Measurements from ENCODE around the gene RETREG2.
A peak's percentile ranks its signal among the peaks of the same experiment; 100 is the strongest.

Gene RETREG2

DNA sequence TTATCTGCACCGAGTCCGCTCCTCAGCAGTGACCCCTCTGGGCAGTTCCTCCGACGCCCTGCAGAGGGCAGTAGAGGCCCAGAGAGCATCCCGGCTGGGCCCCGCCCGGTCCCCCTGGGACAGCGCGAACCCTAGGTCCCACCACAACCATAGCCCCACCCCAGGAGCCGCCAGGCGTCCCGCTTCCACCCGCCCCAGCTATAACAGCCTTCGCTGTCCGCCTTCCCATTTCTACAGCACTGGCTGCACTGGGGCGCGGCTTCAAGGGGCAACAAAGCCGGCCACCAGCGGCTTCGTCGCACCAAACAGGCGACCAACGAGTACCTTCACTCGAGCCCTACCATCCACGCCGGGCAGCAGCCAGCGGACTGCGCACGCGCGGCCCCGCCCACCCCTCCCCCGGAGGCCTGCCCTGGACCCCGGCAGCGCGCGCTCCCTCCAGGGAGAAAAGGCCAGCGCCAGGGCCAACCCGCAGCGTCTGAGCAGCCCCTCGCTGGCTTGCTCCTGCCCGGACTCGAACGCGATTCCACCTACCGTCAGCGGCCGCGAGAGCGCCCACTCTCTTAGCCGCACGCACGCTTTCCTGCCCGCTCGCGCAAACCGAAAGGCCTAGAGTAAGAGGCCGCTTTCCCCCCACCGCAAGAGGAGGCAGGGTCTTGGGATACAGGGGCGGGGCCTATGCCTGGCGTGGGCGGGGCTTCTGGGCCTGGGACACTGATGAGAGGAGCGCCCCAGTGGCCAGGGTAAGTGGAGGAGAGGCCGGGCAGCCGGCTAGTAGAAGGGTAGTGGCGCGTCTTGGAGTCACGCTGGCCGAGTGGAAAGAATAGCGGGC lies 17.7 kb upstream of the RETREG2 start, which contains the start of gene NHEJ1:
NHEJ1 (minus strand) TSS at position 630 of the 832 bp plus-strand sequence. CDS start 2,453 bp downstream, outside the sequence.
- ATAC-seq (ENCODE audit: low read depth) (peak; percentile 81), DNase-seq (ENCODE audit: low spot score in 2 of 2) (peak; percentile 96 to 99)
- H3K4me3 Mint-ChIP-seq, result peak within 1 kb of the TSS; percentile 94
- H3K27me3 Mint-ChIP-seq, result no peaks in the 10 kb centered on the region
- peaks cover 15% of the 10 kb centered on the region for H3K36me3 Mint-ChIP-seq
- no peaks in the 10 kb centered on the region for H3K9me3 Mint-ChIP-seq
- H3K4me1 Mint-ChIP-seq, result peaks cover 19% of the 10 kb centered on the region
- H3K27ac Mint-ChIP-seq, result peak within 1 kb of the TSS; percentile 86

DNA sequence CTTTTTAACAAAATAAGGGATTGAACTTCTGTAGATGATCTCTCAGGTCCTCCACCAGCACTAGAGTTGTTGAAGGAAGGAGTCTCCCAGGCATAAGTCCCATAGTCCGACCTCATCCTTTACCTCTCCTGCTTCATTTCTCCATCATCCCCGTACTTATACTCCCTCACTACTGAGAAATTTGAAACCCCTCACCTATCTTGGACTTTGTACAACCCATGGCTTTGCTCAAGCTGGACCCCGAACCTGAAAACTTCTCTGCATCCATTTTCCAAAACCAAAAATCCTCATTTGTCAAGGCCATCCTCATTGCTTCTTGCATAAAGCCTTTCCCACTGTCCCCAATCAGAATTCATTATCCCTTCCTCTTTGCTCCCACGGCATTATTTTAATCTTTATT lies 17.0 kb upstream of the RETREG2 start:
- DNase-seq (ENCODE audit: low spot score in 2 of 2) (no peak), ATAC-seq (ENCODE audit: low read depth) (no peak)
- Mint-ChIP-seq H3K4me3 (peak overlapping the region; percentile 94), H3K36me3 (peaks cover 15% of the 10 kb centered on the region), H3K4me1 (peaks cover 19% of the 10 kb centered on the region), H3K27me3 (no peaks in the 10 kb centered on the region), H3K9me3 (no peaks in the 10 kb centered on the region), H3K27ac (peak overlapping the region; percentile 86)

DNA sequence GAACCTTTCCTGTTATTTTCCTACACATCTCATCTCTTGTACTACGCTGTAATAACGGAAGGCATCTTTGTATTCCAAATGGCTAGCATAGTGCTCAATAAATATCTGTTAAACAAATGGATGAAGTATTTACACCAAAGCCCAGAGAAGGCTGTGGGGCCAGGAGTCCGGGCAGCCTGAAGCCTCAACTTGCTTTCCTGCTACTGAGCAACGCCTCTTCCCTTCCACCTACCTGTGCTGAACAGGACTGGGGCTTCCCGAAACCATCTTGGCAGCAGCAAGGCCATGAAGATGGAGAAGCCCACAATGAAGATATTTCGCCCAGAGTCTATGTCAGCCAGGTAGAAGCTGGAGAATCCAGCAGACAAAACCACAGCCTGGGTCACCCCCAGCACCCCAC lies 14.9 kb upstream of the RETREG2 start:
- no peak overlapping the region for H3K27ac Mint-ChIP-seq
- DNase-seq (ENCODE audit: low spot score in 2 of 2) (no peak), ATAC-seq (ENCODE audit: low read depth) (no peak)
- H3K36me3 Mint-ChIP-seq, result no peaks in the 10 kb centered on the region
- peaks cover 17% of the 10 kb centered on the region for H3K4me1 Mint-ChIP-seq
- no peaks in the 10 kb centered on the region for H3K27me3 Mint-ChIP-seq
- no peaks in the 10 kb centered on the region for H3K9me3 Mint-ChIP-seq
- H3K4me3 Mint-ChIP-seq, result no peak overlapping the region

DNA sequence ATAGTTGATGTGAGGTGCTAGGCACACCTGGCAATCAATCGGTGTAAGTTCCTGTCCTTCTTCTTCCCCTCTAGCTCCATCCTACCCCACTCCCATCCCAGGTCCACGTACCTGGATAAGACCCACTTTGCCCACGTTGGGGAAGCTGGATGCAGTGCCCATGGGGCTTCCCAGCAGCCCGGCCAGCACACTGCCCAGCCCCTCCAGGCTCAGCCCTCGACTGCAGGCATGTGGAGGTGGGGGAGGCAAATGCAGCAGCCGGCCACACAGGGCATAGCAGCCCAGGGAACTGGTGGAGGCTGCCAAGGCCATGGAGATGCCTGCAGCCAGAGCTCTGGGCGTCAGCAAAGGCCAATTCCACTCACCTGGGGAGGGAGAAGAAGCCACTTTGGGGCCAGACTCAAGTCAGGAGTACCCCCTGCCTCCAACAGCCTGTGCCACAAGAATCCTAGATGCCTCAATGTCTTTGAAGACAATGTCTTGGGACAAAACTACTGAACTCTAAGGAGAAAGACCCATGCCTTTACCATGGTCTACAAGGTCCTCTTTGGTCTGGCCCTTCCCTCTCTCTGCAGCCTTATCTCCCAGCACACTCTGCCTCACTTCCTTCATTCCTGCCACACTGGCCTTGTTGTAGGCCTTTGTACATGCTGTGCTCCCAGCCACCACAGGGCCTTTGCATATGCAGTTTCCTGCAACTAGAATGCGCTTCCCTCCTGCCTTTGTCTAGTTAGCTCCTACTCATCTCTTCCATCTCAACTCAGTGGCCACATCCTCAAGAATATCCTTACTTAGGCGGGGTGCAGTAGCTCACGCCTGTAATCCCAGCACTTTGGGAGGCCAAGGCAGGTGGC lies 12.8 kb upstream of the RETREG2 start:
- ATAC-seq (ENCODE audit: low read depth), result no peak
- H3K9me3 Mint-ChIP-seq, result no peaks in the 10 kb centered on the region
- no peak overlapping the region for H3K4me3 Mint-ChIP-seq
- peaks cover 12% of the 10 kb centered on the region for H3K4me1 Mint-ChIP-seq
- H3K36me3 Mint-ChIP-seq, result no peaks in the 10 kb centered on the region
- no peak overlapping the region for H3K27ac Mint-ChIP-seq
- no peaks in the 10 kb centered on the region for H3K27me3 Mint-ChIP-seq
- no peak for DNase-seq (ENCODE audit: low spot score in 2 of 2)

DNA sequence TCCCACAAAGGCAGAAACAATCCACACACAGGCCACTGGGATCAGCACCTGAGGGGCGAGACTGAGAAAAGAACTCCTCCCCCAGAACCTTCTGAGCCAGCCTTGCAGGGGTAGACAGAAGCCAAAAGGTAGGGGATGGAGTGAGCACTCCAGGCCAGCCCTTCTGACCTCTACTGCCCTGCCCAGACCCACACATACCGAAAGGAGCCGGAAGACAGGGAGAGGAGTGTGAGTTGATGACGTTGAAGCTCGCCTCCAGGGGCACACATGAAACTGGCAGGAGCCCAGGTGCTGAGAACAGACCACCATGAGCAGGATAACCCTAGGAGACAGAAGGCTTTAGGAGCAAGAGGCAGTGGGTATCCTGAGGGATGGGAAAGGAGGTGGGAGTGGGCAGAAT lies 10.1 kb upstream of the RETREG2 start:
- Mint-ChIP-seq H3K27ac (no peak overlapping the region), H3K36me3 (peaks cover 5% of the 10 kb centered on the region), H3K9me3 (no peaks in the 10 kb centered on the region), H3K4me1 (peaks cover 10% of the 10 kb centered on the region), H3K4me3 (no peak overlapping the region), H3K27me3 (no peaks in the 10 kb centered on the region)
- DNase-seq (ENCODE audit: low spot score in 2 of 2) (no peak), ATAC-seq (ENCODE audit: low read depth) (no peak)

DNA sequence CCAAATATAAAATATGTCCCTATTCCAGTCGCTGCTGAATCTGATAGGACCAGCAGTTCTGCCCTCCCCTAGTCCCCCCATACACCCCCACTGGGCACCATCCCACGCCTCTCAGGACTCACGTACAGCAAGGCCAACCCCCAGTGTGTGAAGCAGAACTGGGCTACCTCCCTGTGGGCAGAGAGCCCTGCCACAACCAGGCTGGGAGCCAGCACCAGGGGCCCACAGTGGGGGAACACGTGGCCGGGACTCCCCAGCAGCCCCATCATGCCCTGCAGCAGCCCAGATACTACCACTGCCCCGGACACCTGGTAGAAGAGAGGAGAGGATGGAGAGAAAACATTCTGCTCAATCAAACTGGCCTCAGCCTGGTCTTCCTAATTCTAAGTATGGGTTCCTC lies 9.5 kb upstream of the RETREG2 start:
- no peak for ATAC-seq (ENCODE audit: low read depth)

DNA sequence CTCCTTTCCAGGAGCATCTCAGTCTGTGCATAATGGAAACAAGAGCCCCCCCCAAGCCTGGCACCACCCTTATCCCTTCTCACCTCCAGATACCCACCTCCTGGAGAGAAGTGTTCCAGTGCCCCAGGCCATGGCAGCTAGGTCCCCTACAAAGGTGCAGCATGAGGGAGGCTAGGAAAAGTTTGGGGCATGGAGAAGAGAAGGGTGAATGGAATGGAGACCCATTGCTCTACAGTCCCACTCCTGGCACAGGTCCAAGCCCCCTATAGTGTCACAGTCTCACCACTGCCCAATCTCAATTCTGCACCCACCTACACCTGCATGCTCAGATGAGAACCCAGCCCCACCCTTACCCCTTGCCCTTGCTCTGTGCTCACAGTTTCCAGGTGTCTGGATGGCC lies 9.1 kb upstream of the RETREG2 start:
- Mint-ChIP-seq H3K9me3 (no peaks in the 10 kb centered on the region), H3K27ac (no peak overlapping the region), H3K36me3 (peaks cover 9% of the 10 kb centered on the region), H3K4me1 (peaks cover 15% of the 10 kb centered on the region), H3K27me3 (no peaks in the 10 kb centered on the region), H3K4me3 (no peak overlapping the region)
- no peak for DNase-seq (ENCODE audit: low spot score in 2 of 2)
- ATAC-seq (ENCODE audit: low read depth), result no peak

More for the DNA sequence above, 9.5 kb upstream of the RETREG2 start:
- H3K4me1 Mint-ChIP-seq, result peaks cover 13% of the 10 kb centered on the region
- peaks cover 8% of the 10 kb centered on the region for H3K36me3 Mint-ChIP-seq
- no peaks in the 10 kb centered on the region for H3K9me3 Mint-ChIP-seq
- H3K27me3 Mint-ChIP-seq, result no peaks in the 10 kb centered on the region
- DNase-seq (ENCODE audit: low spot score in 2 of 2), result no peak
- no peak overlapping the region for H3K27ac Mint-ChIP-seq
- H3K4me3 Mint-ChIP-seq, result no peak overlapping the region

DNA sequence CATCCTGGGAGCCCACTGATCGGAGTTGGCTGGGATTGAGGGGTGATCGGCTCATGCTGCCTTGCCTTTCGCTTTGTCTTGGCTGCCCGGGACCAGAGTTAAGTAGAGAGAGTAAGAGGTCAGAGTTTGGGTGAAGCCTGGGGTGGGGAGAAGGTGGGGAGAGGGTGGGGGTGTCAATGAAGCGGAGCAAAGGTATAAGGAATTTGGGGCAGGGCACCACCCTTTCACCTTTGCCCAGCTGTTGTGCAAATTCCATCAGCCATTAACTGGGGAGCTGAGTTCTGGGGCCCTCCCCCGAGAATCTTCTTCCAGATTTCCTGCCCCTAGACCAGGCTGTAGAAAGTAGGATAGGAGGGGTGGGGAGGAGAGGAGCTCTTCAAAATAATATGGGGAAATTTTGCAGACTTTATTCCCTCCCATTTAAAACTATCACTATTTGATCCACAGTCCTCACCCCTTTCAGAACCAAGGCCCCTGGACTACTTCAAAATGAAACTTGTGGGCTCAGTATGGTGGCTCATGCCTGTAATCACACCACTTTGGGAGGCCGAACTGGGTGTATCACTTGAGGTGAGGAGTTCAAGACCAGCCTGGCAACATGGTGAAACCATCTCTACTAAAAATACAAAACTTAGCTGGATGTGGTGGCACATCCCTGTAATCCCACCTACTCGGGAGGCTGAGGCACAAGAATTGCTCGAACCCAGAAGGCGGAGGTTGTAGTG lies 8.0 kb upstream of the RETREG2 start, which contains the start of gene SLC23A3:
SLC23A3 (minus strand) TSS at position 100 of the 725 bp plus-strand sequence; CDS start at position 55, 45 bp downstream.
- Mint-ChIP-seq H3K9me3 (no peaks in the 10 kb centered on the region), H3K36me3 (peaks cover 18% of the 10 kb centered on the region), H3K4me3 (no peak within 1 kb of the TSS), H3K4me1 (peaks cover 24% of the 10 kb centered on the region), H3K27me3 (no peaks in the 10 kb centered on the region), H3K27ac (no peak within 1 kb of the TSS)
- no peak for ATAC-seq (ENCODE audit: low read depth)
- no peak for DNase-seq (ENCODE audit: low spot score in 2 of 2)

DNA sequence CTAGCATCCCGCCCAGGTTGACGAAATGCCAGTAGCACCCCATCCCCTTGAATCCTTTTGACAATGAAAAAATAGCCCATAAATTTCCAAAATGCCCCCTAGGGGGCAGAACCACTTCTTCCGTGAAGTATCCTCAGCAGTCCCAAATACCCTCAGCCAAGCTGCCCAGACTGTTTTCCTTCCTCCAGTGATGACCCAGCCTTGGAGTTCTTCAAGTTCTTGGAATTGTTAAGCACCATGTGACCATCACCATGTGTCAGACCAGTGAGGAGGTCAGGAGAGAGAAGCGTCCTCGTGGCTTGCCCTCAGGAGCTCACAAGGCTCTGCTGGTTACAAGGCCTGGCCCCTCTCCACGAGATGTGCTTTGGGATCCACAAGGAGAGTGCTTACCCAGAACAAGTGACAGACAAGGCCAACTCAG lies 6.8 kb upstream of the RETREG2 start:
- peak; percentile 49 for ATAC-seq (ENCODE audit: low read depth)

DNA sequence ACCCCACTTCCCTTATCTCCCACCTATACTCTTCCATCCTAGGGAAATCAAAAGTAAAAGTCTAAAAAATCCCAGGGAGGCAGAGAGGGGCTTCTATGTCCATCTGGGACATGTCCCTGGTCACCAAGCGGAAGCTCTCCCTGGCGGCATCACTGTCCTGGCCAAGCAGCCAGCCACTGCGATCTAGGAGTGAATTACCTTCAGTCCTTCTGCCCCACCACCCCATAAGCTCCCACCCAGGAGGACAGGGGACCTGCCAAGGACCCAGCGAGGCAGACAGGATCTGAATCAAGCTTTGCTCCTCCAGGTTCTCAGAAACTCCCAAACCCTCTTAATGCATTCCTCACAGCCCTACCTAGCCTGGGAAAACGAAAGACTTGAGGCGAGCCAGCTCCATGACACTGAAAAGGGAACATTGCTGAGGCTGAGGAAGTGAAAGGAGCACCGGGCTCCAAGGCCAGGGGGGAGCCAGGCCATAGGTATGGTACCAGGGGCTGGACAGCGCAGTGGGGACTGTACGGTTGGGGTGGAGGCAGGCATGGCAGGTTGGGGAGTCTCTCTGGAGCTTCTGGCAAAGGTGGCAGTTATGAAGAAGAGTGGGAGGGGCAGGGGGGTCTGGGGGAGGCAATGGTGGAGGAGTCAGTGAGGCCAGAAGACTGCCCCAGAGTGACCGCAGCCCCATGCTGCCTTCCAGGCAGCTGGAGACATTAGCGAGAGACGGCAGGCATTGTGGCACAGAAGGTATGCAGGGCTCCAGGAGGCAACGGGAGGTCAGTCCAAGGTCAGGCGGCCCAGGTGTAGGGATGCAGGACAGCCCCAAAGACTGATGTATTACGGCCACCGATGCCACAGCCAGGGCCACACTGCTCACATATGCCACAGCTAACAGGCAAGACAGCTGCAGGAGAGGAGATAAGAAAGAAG lies 5.6 kb upstream of the RETREG2 start:
- DNase-seq (ENCODE audit: low spot score in 2 of 2) (no peak), ATAC-seq (ENCODE audit: low read depth) (no peak)
- no peak overlapping the region for H3K4me3 Mint-ChIP-seq
- H3K4me1 Mint-ChIP-seq, result peaks cover 30% of the 10 kb centered on the region
- H3K9me3 Mint-ChIP-seq, result no peaks in the 10 kb centered on the region
- H3K27ac Mint-ChIP-seq, result peak overlapping the region; percentile 69
- H3K27me3 Mint-ChIP-seq, result no peaks in the 10 kb centered on the region
- peaks cover 18% of the 10 kb centered on the region for H3K36me3 Mint-ChIP-seq

More for the DNA sequence above, 6.8 kb upstream of the RETREG2 start:
- peaks cover 26% of the 10 kb centered on the region for H3K4me1 Mint-ChIP-seq
- peak overlapping the region; percentile 69 for H3K27ac Mint-ChIP-seq
- peak; percentile 35 to 42 for DNase-seq (ENCODE audit: low spot score in 2 of 2)
- H3K9me3 Mint-ChIP-seq, result no peaks in the 10 kb centered on the region
- peaks cover 18% of the 10 kb centered on the region for H3K36me3 Mint-ChIP-seq
- H3K4me3 Mint-ChIP-seq, result no peak overlapping the region
- no peaks in the 10 kb centered on the region for H3K27me3 Mint-ChIP-seq

DNA sequence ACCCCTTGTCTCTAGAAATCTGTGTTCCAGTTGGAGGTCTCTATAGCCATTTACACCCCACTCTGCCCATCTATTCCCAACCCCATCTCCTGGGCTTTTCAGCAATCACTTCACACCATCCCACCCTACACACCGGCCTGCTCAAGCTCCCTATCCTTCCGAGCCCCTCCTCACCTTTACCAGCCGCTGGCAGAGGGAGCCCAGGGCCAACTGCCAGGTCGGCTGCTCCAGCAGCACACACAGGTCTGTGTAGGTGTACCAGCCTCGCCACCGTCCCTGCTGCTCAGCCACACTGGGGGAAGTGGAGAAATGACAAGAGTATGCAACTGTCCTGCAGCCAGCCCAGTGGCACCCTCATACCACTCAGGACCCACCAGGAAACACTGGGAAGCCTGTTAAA lies 4.9 kb upstream of the RETREG2 start:
- ATAC-seq (ENCODE audit: low read depth) (no peak), DNase-seq (ENCODE audit: low spot score in 2 of 2) (no peak)
- Mint-ChIP-seq H3K4me3 (no peak overlapping the region), H3K27me3 (no peaks in the 10 kb centered on the region), H3K9me3 (no peaks in the 10 kb centered on the region), H3K4me1 (peaks cover 31% of the 10 kb centered on the region), H3K27ac (no peak overlapping the region), H3K36me3 (peaks cover 18% of the 10 kb centered on the region)

DNA sequence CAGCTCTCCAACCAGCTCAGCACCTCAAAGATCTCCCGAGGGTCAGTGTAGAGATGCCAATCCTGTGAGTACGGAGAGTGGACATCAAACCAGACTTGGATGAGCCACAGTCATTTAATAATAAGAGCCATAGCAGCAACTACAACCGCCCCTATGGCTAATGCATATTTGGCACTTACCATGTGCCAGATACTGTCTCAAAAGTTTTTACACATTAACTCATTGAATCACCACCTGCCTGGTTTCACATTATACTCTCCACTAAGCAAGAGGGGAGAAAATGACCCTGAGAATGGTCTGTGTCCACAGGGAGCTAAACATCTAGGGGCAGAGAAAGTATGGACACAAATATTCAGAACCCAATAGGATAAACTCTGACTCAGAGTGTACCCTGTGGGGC lies 3.9 kb upstream of the RETREG2 start:
- Mint-ChIP-seq H3K27me3 (no peaks in the 10 kb centered on the region), H3K9me3 (no peaks in the 10 kb centered on the region), H3K36me3 (peaks cover 18% of the 10 kb centered on the region), H3K4me3 (peak overlapping the region; percentile 60), H3K4me1 (peaks cover 35% of the 10 kb centered on the region), H3K27ac (peak overlapping the region; percentile 25)
- no peak for ATAC-seq (ENCODE audit: low read depth)
- no peak for DNase-seq (ENCODE audit: low spot score in 2 of 2)

DNA sequence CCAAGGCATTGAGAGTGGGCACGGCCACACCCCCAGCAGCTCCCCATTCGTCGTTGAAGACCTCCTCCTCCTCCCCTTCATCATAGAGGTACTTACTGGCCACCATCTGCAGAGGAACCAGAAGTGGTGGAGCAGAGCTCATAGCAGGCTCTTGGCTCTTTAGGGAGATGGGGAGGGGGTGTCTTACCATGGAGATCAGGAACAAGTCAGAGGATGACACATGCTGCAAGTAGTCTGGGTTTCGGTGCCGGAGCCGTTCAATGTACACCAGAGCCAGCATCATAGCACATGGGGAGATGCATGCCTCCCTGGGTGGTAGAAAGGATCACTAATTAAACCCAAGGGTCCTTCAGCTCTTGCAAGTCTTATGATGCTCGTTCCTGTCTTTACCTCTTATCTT lies 3.3 kb upstream of the RETREG2 start:
- Mint-ChIP-seq H3K36me3 (peaks cover 18% of the 10 kb centered on the region), H3K4me3 (peak overlapping the region; percentile 60), H3K9me3 (no peaks in the 10 kb centered on the region), H3K27ac (peak overlapping the region; percentile 25), H3K4me1 (peaks cover 38% of the 10 kb centered on the region), H3K27me3 (no peaks in the 10 kb centered on the region)
- ATAC-seq (ENCODE audit: low read depth), result no peak
- DNase-seq (ENCODE audit: low spot score in 2 of 2), result no peak
